CD14-positive monocyte (primary cell): ENCODE measurements around the gene OR2D3. TPM values are rescaled to one million over a fixed set of nuclear protein-coding genes. Genes with fewer than 3 reads are reported as not detected.
"Not testable (repeated sequence)": the region's sequence is repeated elsewhere in the genome, so short reads cannot be mapped to it uniquely, and the experiment has no call there.

Experiments
- DNase-seq, 3 donors: peaks; one replicate each; pipeline ENCODE4 v3.0.0-alpha.2; 2011 to 2022
- H2AFZ ChIP-seq: 2 replicates; pipeline ENCODE4 v1.6.0; 2012; ENCODE audit warnings: mild to moderate bottlenecking, low read depth, low read length, inconsistent platforms; ENCODE audit not compliant: insufficient read depth, poor library complexity, severe bottlenecking
- H3K27ac ChIP-seq, 2 donors: 1 replicate in 1 of 2; 2 replicates in 1 of 2; pipeline ENCODE4 v1.5.1; 2012 to 2013; ENCODE audit warnings: low read length in 2 of 2, control low read depth in 1 of 2, inconsistent platforms in 1 of 2, low read depth in 1 of 2, mild to moderate bottlenecking in 1 of 2
- H3K27me3 ChIP-seq, 2 donors: one replicate each; pipeline versions ENCODE4 v1.6.0 to v1.6.1; 2011 to 2013; ENCODE audit warnings: low read length in 2 of 2; ENCODE audit not compliant: control insufficient read depth in 2 of 2, insufficient read depth in 2 of 2
- H3K36me3 ChIP-seq, 2 donors: replicated peaks in 1 of 2; 1 replicate in 1 of 2; 2 replicates in 1 of 2; pipeline versions ENCODE4 v1.5.1 to v1.6.1; 2012 to 2013; ENCODE audit warnings: low read length in 2 of 2, control low read depth in 1 of 2, inconsistent platforms in 1 of 2, mild to moderate bottlenecking in 1 of 2; ENCODE audit not compliant: insufficient read depth in 2 of 2, control insufficient read depth in 1 of 2
- H3K4me1 ChIP-seq, 2 donors: 1 replicate in 1 of 2; 2 replicates in 1 of 2; pipeline versions ENCODE4 v1.5.1 to v1.6.1; 2012 to 2013; ENCODE audit warnings: low read length in 2 of 2, control low read depth in 1 of 2, inconsistent platforms in 1 of 2, mild to moderate bottlenecking in 1 of 2, moderate library complexity in 1 of 2; ENCODE audit not compliant: insufficient read depth in 2 of 2, control insufficient read depth in 1 of 2
- H3K4me2 ChIP-seq: replicated peaks from 2 replicates; pipeline ENCODE3; 2012; ENCODE audit warnings: low read length, moderate library complexity, mild to moderate bottlenecking; ENCODE audit not compliant: poor library complexity, severe bottlenecking; ENCODE audit errors: extremely low read depth
- H3K4me3 ChIP-seq, 3 experiments: fragments of 200-600 bp in 1 of 3; sonication (generic) in 1 of 3; replicated peaks in 1 of 3; 1 replicate in 2 of 3; 2 replicates in 1 of 3; pipeline ENCODE4 v1.5.1; 2011 to 2013; ENCODE audit warnings: low read length in 3 of 3, mild to moderate bottlenecking in 3 of 3, control low read depth in 2 of 3, low read depth in 2 of 3, inconsistent platforms in 1 of 3, moderate library complexity in 1 of 3
- H3K79me2 ChIP-seq: 2 replicates; pipeline ENCODE4 v1.6.0; 2012; ENCODE audit warnings: mild to moderate bottlenecking, control low read depth, inconsistent platforms, low read length, moderate library complexity; ENCODE audit not compliant: insufficient read depth
- H3K9ac ChIP-seq: 2 replicates; pipeline ENCODE4 v1.6.0; 2017; ENCODE audit warnings: low read length, mild to moderate bottlenecking; ENCODE audit not compliant: insufficient read depth, poor library complexity, severe bottlenecking
- H3K9me3 ChIP-seq, 2 donors: replicated peaks in 1 of 2; 1 replicate in 1 of 2; 2 replicates in 1 of 2; pipeline versions ENCODE4 v1.5.1 to v1.6.1; 2012 to 2013; ENCODE audit warnings: low read length in 2 of 2, control low read depth in 1 of 2; ENCODE audit not compliant: control insufficient read depth in 1 of 2, insufficient read depth in 1 of 2
- H4K20me1 ChIP-seq: 2 replicates; pipeline ENCODE4 v1.6.0; 2012; ENCODE audit warnings: mild to moderate bottlenecking, low read length, control low read depth, moderate library complexity; ENCODE audit not compliant: insufficient read depth
- H3K27ac Mint-ChIP-seq, 7 donors: one replicate each; pipeline ENCODE4 v1.8.0; 2020; ENCODE audit warnings: mild to moderate bottlenecking in 7 of 7, mixed read lengths in 7 of 7, moderate library complexity in 6 of 7, inconsistent platforms in 2 of 7
- H3K27me3 Mint-ChIP-seq, 3 donors: one replicate each; pipeline ENCODE4 v1.8.0; 2021 to 2022; ENCODE audit warnings: low read depth in 3 of 3, mild to moderate bottlenecking in 3 of 3, mixed read lengths in 3 of 3, moderate library complexity in 3 of 3, inconsistent platforms in 1 of 3
- H3K36me3 Mint-ChIP-seq, 2 donors: one replicate each; pipeline ENCODE4 v1.8.0; 2020; ENCODE audit warnings: mixed read lengths in 2 of 2, inconsistent platforms in 1 of 2, mild to moderate bottlenecking in 1 of 2
- H3K4me1 Mint-ChIP-seq: one replicate; pipeline ENCODE4 v1.8.0; 2020; ENCODE audit warnings: mild to moderate bottlenecking, mixed read lengths
- H3K4me3 Mint-ChIP-seq, 2 donors: one replicate each; pipeline ENCODE4 v1.8.0; 2020; ENCODE audit warnings: mild to moderate bottlenecking in 2 of 2, mixed read lengths in 2 of 2, moderate library complexity in 1 of 2
- H3K9me3 Mint-ChIP-seq, 7 donors: one replicate each; pipeline ENCODE4 v1.8.0; 2020 to 2022; ENCODE audit warnings: mixed read lengths in 7 of 7, mild to moderate bottlenecking in 6 of 7, moderate library complexity in 6 of 7, inconsistent platforms in 2 of 7
- CTCF ChIP-seq: fragments of 200-600 bp; IDR thresholded peaks from one replicate; pipeline ENCODE4 v1.8.0; 2022; ENCODE audit warnings: antibody characterized with exemption, mild to moderate bottlenecking
- WGBS: methylation state at CpG from one replicate; pipeline ENCODE4 v1.1.5; 2013; ENCODE audit warnings: missing lambda C conversion rate; ENCODE audit not compliant: insufficient coverage; 5-methylcytosine and 5-hydroxymethylcytosine counted together
- intact Hi-C, 2 donors: fragments of 100-400 bp; cut with micrococcal nuclease; formaldehyde crosslinking; loops; one replicate each; pipeline versions ENCODE4 v1.15.0 to v1.15.1; 2023
- polyA plus RNA-seq, 3 donors: library from polyadenylated mRNA; depleted of rRNA in 1 of 3; unstranded in 2 of 3; stranded (reverse) in 1 of 3; fragments of 300-500 nt in 2 of 3; fragments of >200 nt in 1 of 3; fragmentation: Illumina TruSeq in 2 of 3; gene quantifications; 1 replicate in 2 of 3; 2 replicates in 1 of 3; pipeline ENCODE4 v1.2.3, GENCODE V29; 2012 to 2021

The OR2D3 gene
- polyA plus RNA-seq, 3 donors, result not detected

GRCh38 chr11:6941970-6942369 lies 21.2 kb downstream of the OR2D3 start:
- intact Hi-C loops, result no loop called here
- Histone ChIP-seq H3K4me3 (no peak overlapping the region), H3K27ac (no peak overlapping the region), H3K4me1 (no peaks in the 10 kb centered on the region), H3K9ac (no peak overlapping the region), H3K27me3 (no peaks in the 10 kb centered on the region), H3K9me3 (no peaks in the 10 kb centered on the region), H2AFZ (no peak overlapping the region), H4K20me1 (no peaks in the 10 kb centered on the region), H3K36me3 (no peaks in the 10 kb centered on the region), H3K79me2 (no peaks in the 10 kb centered on the region), H3K4me2 (no peak overlapping the region)
- no peak for DNase-seq
- Mint-ChIP-seq H3K27me3 (peaks cover 0 to 2% (median 0%) of the 10 kb centered on the region in 3 donors), H3K27ac (no peak overlapping the region), H3K4me1 (no peaks in the 10 kb centered on the region), H3K9me3 (no peaks in the 10 kb centered on the region), H3K4me3 (no peak overlapping the region), H3K36me3 (no peaks in the 10 kb centered on the region)
- TF ChIP-seq CTCF, result no peak

GRCh38 chr11:6943131-6943530 lies 22.3 kb downstream of the OR2D3 start:
- Histone ChIP-seq H3K79me2 (no peaks in the 10 kb centered on the region), H3K27me3 (no peaks in the 10 kb centered on the region), H3K9ac (no peak overlapping the region), H3K36me3 (no peaks in the 10 kb centered on the region), H3K4me2 (no peak overlapping the region), H3K4me1 (no peaks in the 10 kb centered on the region), H2AFZ (no peak overlapping the region), H3K9me3 (no peaks in the 10 kb centered on the region), H3K4me3 (no peak overlapping the region), H3K27ac (no peak overlapping the region), H4K20me1 (no peaks in the 10 kb centered on the region)
- DNase-seq, result no peak
- TF ChIP-seq CTCF, result no peak
- H3K27ac Mint-ChIP-seq, result no peak overlapping the region
- intact Hi-C loops, result no loop called here
- H3K4me1 Mint-ChIP-seq, result no peaks in the 10 kb centered on the region
- WGBS, result no CpG with 5 or more reads among the region's 3 CpGs
- H3K36me3 Mint-ChIP-seq, result no peaks in the 10 kb centered on the region
- no peaks in the 10 kb centered on the region for H3K9me3 Mint-ChIP-seq
- H3K27me3 Mint-ChIP-seq, result peaks cover 0 to 2% (median 0%) of the 10 kb centered on the region in 3 donors
- no peak overlapping the region for H3K4me3 Mint-ChIP-seq

- H3K36me3 Mint-ChIP-seq, H4K20me1 ChIP-seq, H3K4me2 ChIP-seq, intact Hi-C loops, H3K27me3 Mint-ChIP-seq, H3K79me2 ChIP-seq, H3K4me3 ChIP-seq, DNase-seq, H3K4me1 Mint-ChIP-seq, H2AFZ ChIP-seq, H3K4me1 ChIP-seq, H3K9ac ChIP-seq, H3K9me3 ChIP-seq, H3K27ac ChIP-seq, H3K27me3 ChIP-seq, H3K36me3 ChIP-seq, H3K4me3 Mint-ChIP-seq, H3K27ac Mint-ChIP-seq: not testable (repeated sequence)
- H3K9me3 Mint-ChIP-seq, result peaks cover 3 to 16% (median 9%) of the 10 kb centered on the region in 7 donors
- WGBS, result 96% methylated on average over 4 of the region's 10 CpGs
Observed at GRCh38 chr11:6954248-6954647, 33.4 kb downstream of the OR2D3 start.
